A549 (cell line): ENCODE data around the gene PRIMA1. TPM values are rescaled to one million over a fixed set of nuclear protein-coding genes. Genes with fewer than 3 reads are reported as not detected.

Source experiments
- ATAC-seq, 2 experiments: fragments of 200-7000 bp in 1 of 2; fragments of >200 bp in 1 of 2; cut with Nextera tagmentation in 1 of 2; cut with Tn5 transposase in 1 of 2; 3 replicates each; pipeline versions ENCODE4 v1.8.0 to v1.9.1; 2018 to 2020; ENCODE audit warnings: mild to moderate bottlenecking in 1 of 2, moderate library complexity in 1 of 2
- CTCF ChIA-PET: fragments of 300-600 bp; sonication (Branson Sonifier 250); formaldehyde crosslinking; extraction: SDS; loops from one replicate; lab custom pipeline; 2021; ENCODE audit warnings: antibody characterized with exemption, inconsistent platforms; lab: Yijun Ruan, JAX
- POLR2A ChIA-PET: fragments of 350-600 bp; formaldehyde crosslinking; extraction: SDS; loops from one replicate; lab custom pipeline; 2021; ENCODE audit warnings: antibody characterized with exemption, inconsistent platforms; lab: Yijun Ruan, JAX
- DNase-seq, 2 experiments: peaks; one replicate each; pipeline versions ENCODE4 v3.0.0 to v3.0.0-alpha.2; 2011 to 2016; ENCODE audit warnings: low read depth in 1 of 2, low spot score in 1 of 2
- FAIRE-seq: peaks from 2 replicates; lab custom pipeline; 2011; peaks lifted over from hg19 to GRCh38; lab: Jason Lieb, UNC
- H3K27ac ChIP-seq, 2 experiments: fragments of >200 bp; sonication (Bioruptor Twin); formaldehyde crosslinking; 3 replicates each; pipeline ENCODE4 v1.5.1; 2016 to 2017
- H3K4me1 ChIP-seq: fragments of >200 bp; sonication (Bioruptor Twin); formaldehyde crosslinking; 3 replicates; pipeline ENCODE4 v1.6.1; 2016
- H3K4me2 ChIP-seq: fragments of >200 bp; sonication (Bioruptor Twin); formaldehyde crosslinking; 3 replicates; pipeline ENCODE4 v1.6.1; 2016
- H3K4me3 ChIP-seq: fragments of >200 bp; sonication (Bioruptor Twin); formaldehyde crosslinking; 3 replicates; pipeline ENCODE4 v1.5.1; 2016
- H3K9me3 ChIP-seq: fragments of >200 bp; sonication (Bioruptor Twin); formaldehyde crosslinking; 3 replicates; pipeline ENCODE4 v1.6.1; 2016
- CBX2 ChIP-seq: fragments of 200-600 bp; sonication (generic); IDR thresholded peaks from 2 replicates; pipeline ENCODE4 v1.6.1; 2016; ENCODE audit warnings: low read depth, mild to moderate bottlenecking, borderline replicate concordance
- EP300 ChIP-seq, 2 experiments: fragments of >200 bp; sonication (Bioruptor Twin); formaldehyde crosslinking; IDR thresholded peaks; 2 replicates in 1 of 2; 3 replicates in 1 of 2; pipeline ENCODE4 v1.6.1; 2016 to 2017
- FOSL2 ChIP-seq, 2 experiments: fragments of 450-650 bp in 1 of 2; fragments of >200 bp in 1 of 2; sonication (Bioruptor Twin) in 1 of 2; formaldehyde crosslinking; IDR thresholded peaks; 2 replicates each; pipeline versions ENCODE4 v1.5.0 to v1.6.1; 2016 to 2020; ENCODE audit warnings: mild to moderate bottlenecking in 1 of 2, moderate library complexity in 1 of 2
- HDAC2 ChIP-seq: fragments of 200-600 bp; sonication (generic); IDR thresholded peaks from 2 replicates; pipeline ENCODE4 v1.6.1; 2016
- HEYL ChIP-seq: fragments of 250-450 bp; sonication (Bioruptor Pico); IDR thresholded peaks from 2 replicates; pipeline ENCODE4 v1.8.0; 2021; ENCODE audit warnings: mild to moderate bottlenecking, moderate library complexity
- JUN ChIP-seq, 2 experiments: fragments of >200 bp; sonication (Bioruptor Twin); formaldehyde crosslinking; IDR thresholded peaks; 2 replicates in 1 of 2; 3 replicates in 1 of 2; pipeline ENCODE4 v1.6.1; 2016 to 2017
- NR3C1 ChIP-seq: fragments of >200 bp; sonication (Bioruptor Twin); formaldehyde crosslinking; IDR thresholded peaks from 3 replicates; pipeline ENCODE4 v1.6.1; 2017
- PHF8 ChIP-seq: fragments of 200-600 bp; sonication (generic); IDR thresholded peaks from 2 replicates; pipeline ENCODE4 v1.6.1; 2016; ENCODE audit warnings: low read depth, mild to moderate bottlenecking, antibody characterized with exemption, moderate library complexity, borderline replicate concordance
- RFX5 ChIP-seq: fragments of 450-650 bp; IDR thresholded peaks from 2 replicates; pipeline ENCODE4 v1.7.1; 2014; ENCODE audit warnings: antibody characterized with exemption, mild to moderate bottlenecking, moderate library complexity
- TP53 ChIP-seq: fragments of 250-450 bp; sonication (Bioruptor Pico); IDR thresholded peaks from 2 replicates; pipeline ENCODE4 v1.5.0; 2021; ENCODE audit warnings: mild to moderate bottlenecking, moderate library complexity
- ZFP36 ChIP-seq: fragments of 450-650 bp; IDR thresholded peaks from 2 replicates; pipeline ENCODE4 v1.6.1; 2014; ENCODE audit warnings: borderline replicate concordance; ENCODE audit not compliant: partially characterized antibody
- WGBS: methylation state at CpG from one replicate; pipeline ENCODE4 v1.1.6; 2017; ENCODE audit errors: missing lambda C conversion rate; 5-methylcytosine and 5-hydroxymethylcytosine counted together
- polyA plus RNA-seq, 4 experiments: library from polyadenylated mRNA; depleted of rRNA in 3 of 4; stranded (reverse); fragments of >200 nt; fragmentation: RNase III in 1 of 4; extraction: RNeasy Plus Mini Kit Qiagen cat#74134 plus additional on column Dnase treatment in 1 of 4; gene quantifications; 2 replicates in 3 of 4; 3 replicates in 1 of 4; pipeline ENCODE4 v1.2.3, GENCODE V29; 2011 to 2017
- TF ChIP-seq, protein P1 (sequence below): fragments of 250-450 bp; sonication (Bioruptor Pico); IDR thresholded peaks from 2 replicates; pipeline ENCODE4 v1.5.0; 2020; ENCODE audit warnings: low read depth, mild to moderate bottlenecking, moderate library complexity
- TF ChIP-seq, protein P2 (sequence below): fragments of 250-450 bp; sonication (Bioruptor Pico); IDR thresholded peaks from 2 replicates; pipeline ENCODE4 v1.5.0; 2021; ENCODE audit warnings: mild to moderate bottlenecking, moderate library complexity, borderline replicate concordance
- TF ChIP-seq, protein P3 (sequence below): fragments of >200 bp; sonication (Bioruptor Twin); formaldehyde crosslinking; IDR thresholded peaks from 3 replicates; pipeline ENCODE4 v1.5.1; 2016
- TF ChIP-seq, protein P4 (sequence below): fragments of 200-600 bp; sonication (generic); IDR thresholded peaks from 2 replicates; pipeline ENCODE4 v1.6.1; 2016; ENCODE audit warnings: antibody characterized with exemption, mild to moderate bottlenecking, moderate library complexity
- TF ChIP-seq, protein P5 (sequence below): fragments of 450-650 bp; IDR thresholded peaks from 2 replicates; pipeline ENCODE4 v1.6.1; 2014; ENCODE audit warnings: antibody characterized with exemption

PRIMA1 gene
- polyA plus RNA-seq, 2 of the 4 experiments (the other 2 are of a cell fraction), result 0.14 to 0.17 TPM

DNA sequence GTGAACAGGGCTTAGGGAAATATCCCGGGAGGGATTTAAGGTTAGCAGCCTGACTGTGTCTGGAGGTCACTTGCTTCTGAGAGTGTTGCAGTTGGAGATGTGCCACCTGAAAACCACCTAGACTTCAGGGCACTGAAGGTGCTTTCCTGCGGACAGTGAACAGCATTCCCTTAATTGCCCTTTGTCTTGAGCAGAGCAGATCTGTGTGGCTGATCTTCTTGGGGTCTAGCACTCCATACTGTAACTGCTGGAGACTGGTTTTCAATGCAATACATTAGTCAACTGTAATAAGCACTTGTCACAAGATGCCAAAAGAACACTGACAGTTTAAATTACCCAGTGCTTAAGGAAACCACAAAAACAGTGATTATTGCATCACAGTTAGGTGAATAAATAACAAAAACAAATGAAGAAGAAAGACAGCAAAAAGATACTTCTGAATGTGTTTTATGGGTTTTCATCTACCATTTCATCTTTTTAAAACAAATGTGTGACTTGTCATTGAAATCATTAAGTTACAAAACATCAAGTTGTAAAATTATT lies 111.8 kb downstream of the PRIMA1 start:
- Histone ChIP-seq H3K4me1 (no peaks in the 10 kb centered on the region), H3K27ac (no peak overlapping the region), H3K4me3 (no peak overlapping the region), H3K9me3 (no peaks in the 10 kb centered on the region), H3K4me2 (no peak overlapping the region)
- CTCF ChIA-PET, result no interaction called here
- POLR2A ChIA-PET, result no interaction called here
- FAIRE-seq (no peak), DNase-seq (no peak), ATAC-seq (no peak)
- TF ChIP-seq EP300 (IDR thresholded peaks at IDR 0.05) (no peak), HEYL (CRISPR knock-in tag) (no peak), FOSL2 (IDR thresholded peaks at IDR 0.05) (no peak), FOSL2 (CRISPR knock-in tag; IDR thresholded peaks at IDR 0.05) (no peak), PHF8 (no peak), RFX5 (no peak), ZFP36 (no peak), TP53 (no peak), HDAC2 (no peak)
- TF ChIP-seq, protein P1, sequence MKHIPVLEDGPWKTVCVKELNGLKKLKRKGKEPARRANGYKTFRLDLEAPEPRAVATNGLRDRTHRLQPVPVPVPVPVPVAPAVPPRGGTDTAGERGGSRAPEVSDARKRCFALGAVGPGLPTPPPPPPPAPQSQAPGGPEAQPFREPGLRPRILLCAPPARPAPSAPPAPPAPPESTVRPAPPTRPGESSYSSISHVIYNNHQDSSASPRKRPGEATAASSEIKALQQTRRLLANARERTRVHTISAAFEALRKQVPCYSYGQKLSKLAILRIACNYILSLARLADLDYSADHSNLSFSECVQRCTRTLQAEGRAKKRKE, result no peak
- TF ChIP-seq, protein P2, sequence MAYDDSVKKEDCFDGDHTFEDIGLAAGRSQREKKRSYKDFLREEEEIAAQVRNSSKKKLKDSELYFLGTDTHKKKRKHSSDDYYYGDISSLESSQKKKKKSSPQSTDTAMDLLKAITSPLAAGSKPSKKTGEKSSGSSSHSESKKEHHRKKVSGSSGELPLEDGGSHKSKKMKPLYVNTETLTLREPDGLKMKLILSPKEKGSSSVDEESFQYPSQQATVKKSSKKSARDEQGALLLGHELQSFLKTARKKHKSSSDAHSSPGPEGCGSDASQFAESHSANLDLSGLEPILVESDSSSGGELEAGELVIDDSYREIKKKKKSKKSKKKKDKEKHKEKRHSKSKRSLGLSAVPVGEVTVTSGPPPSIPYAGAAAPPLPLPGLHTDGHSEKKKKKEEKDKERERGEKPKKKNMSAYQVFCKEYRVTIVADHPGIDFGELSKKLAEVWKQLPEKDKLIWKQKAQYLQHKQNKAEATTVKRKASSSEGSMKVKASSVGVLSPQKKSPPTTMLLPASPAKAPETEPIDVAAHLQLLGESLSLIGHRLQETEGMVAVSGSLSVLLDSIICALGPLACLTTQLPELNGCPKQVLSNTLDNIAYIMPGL (CRISPR knock-in tag), result no peak
- TF ChIP-seq, protein P3, sequence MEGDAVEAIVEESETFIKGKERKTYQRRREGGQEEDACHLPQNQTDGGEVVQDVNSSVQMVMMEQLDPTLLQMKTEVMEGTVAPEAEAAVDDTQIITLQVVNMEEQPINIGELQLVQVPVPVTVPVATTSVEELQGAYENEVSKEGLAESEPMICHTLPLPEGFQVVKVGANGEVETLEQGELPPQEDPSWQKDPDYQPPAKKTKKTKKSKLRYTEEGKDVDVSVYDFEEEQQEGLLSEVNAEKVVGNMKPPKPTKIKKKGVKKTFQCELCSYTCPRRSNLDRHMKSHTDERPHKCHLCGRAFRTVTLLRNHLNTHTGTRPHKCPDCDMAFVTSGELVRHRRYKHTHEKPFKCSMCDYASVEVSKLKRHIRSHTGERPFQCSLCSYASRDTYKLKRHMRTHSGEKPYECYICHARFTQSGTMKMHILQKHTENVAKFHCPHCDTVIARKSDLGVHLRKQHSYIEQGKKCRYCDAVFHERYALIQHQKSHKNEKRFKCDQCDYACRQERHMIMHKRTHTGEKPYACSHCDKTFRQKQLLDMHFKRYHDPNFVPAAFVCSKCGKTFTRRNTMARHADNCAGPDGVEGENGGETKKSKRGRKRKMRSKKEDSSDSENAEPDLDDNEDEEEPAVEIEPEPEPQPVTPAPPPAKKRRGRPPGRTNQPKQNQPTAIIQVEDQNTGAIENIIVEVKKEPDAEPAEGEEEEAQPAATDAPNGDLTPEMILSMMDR, result no peak
- 3% methylated on average over 2 of the region's 2 CpGs for WGBS

DNA sequence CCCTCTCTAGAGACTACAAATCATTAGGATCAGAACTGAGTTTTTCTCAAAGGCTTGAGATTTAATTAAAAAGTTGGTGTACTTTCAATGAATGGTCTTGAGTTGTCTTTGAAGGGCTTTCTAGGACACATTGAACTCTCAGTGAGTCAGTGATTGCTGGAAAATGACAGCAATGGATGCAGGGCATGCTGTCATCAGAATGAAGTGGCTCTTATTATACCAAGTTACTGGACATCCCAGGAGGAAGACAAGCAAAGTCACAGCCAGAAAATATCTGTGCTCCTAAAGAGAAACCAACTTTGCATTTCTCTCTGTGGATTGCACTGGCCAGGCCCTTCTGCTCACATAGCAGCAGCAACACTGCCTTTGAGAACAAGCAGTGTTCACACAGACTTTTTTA lies 112.6 kb downstream of the PRIMA1 start:
- no peak for ATAC-seq
- Histone ChIP-seq H3K4me3 (no peak overlapping the region), H3K4me2 (no peak overlapping the region), H3K27ac (no peak overlapping the region), H3K9me3 (no peaks in the 10 kb centered on the region), H3K4me1 (no peaks in the 10 kb centered on the region)
- TF ChIP-seq, protein P4, sequence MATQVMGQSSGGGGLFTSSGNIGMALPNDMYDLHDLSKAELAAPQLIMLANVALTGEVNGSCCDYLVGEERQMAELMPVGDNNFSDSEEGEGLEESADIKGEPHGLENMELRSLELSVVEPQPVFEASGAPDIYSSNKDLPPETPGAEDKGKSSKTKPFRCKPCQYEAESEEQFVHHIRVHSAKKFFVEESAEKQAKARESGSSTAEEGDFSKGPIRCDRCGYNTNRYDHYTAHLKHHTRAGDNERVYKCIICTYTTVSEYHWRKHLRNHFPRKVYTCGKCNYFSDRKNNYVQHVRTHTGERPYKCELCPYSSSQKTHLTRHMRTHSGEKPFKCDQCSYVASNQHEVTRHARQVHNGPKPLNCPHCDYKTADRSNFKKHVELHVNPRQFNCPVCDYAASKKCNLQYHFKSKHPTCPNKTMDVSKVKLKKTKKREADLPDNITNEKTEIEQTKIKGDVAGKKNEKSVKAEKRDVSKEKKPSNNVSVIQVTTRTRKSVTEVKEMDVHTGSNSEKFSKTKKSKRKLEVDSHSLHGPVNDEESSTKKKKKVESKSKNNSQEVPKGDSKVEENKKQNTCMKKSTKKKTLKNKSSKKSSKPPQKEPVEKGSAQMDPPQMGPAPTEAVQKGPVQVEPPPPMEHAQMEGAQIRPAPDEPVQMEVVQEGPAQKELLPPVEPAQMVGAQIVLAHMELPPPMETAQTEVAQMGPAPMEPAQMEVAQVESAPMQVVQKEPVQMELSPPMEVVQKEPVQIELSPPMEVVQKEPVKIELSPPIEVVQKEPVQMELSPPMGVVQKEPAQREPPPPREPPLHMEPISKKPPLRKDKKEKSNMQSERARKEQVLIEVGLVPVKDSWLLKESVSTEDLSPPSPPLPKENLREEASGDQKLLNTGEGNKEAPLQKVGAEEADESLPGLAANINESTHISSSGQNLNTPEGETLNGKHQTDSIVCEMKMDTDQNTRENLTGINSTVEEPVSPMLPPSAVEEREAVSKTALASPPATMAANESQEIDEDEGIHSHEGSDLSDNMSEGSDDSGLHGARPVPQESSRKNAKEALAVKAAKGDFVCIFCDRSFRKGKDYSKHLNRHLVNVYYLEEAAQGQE, result no peak
- TF ChIP-seq TP53 (no peak), HEYL (CRISPR knock-in tag) (no peak), RFX5 (no peak), CBX2 (no peak), JUN (IDR thresholded peaks at IDR 0.05) (no peak), NR3C1 (no peak), HDAC2 (no peak)
- TF ChIP-seq, protein P5, sequence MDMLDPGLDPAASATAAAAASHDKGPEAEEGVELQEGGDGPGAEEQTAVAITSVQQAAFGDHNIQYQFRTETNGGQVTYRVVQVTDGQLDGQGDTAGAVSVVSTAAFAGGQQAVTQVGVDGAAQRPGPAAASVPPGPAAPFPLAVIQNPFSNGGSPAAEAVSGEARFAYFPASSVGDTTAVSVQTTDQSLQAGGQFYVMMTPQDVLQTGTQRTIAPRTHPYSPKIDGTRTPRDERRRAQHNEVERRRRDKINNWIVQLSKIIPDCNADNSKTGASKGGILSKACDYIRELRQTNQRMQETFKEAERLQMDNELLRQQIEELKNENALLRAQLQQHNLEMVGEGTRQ, result no peak
- ChIA-PET CTCF (no interaction called here), POLR2A (no interaction called here)
- no peak for DNase-seq
- no peak for FAIRE-seq
